ENCODE results near the gene EMILIN3.

EMILIN3 gene

GRCh38 chr20:41349943-41350342 is 16.7 kb downstream of the EMILIN3 start:
- H3K4me1 ChIP-seq (ENCODE audit: control insufficient read depth, insufficient read depth, low read length) = no peaks in the 10 kb centered on the region
- TF ChIP-seq SCRT1 (tag by site-specific recombination; IDR thresholded peaks at IDR 0.05; ENCODE audit: borderline replicate concordance) = no peak
- TF ChIP-seq ZNF530 (tag by site-specific recombination; IDR thresholded peaks at IDR 0.05; ENCODE audit: low read depth) = no peak
- no peak for TF ChIP-seq ZNF670 (tag by site-specific recombination; IDR thresholded peaks at IDR 0.05; ENCODE audit: low read depth)
- TF ChIP-seq ZNF621 (tag by site-specific recombination; IDR thresholded peaks at IDR 0.05) = no peak
- no peak for TF ChIP-seq ZNF843 (tag by site-specific recombination; IDR thresholded peaks at IDR 0.05)
- no peak for TF ChIP-seq ZNF692 (tag by site-specific recombination; IDR thresholded peaks at IDR 0.05)
- no peak for TF ChIP-seq ZNF558 (tag by site-specific recombination; IDR thresholded peaks at IDR 0.05)
- no peak for TF ChIP-seq ZNF114 (tag by site-specific recombination; IDR thresholded peaks at IDR 0.05)
- no peak for TF ChIP-seq ZNF274 (IDR thresholded peaks at IDR 0.05; ENCODE audit: low read length)
- TF ChIP-seq ZNF274 (tag by site-specific recombination; IDR thresholded peaks at IDR 0.05; ENCODE audit: borderline replicate concordance) = no peak
- H3K9me3 ChIP-seq (ENCODE audit: control insufficient read depth, insufficient read depth, low read depth, low read length) = no peaks in the 10 kb centered on the region
- ChIA-PET POLR2A (no interaction called here), CTCF (interaction anchor here (0.6 to 1.8 kb wide), 3 partner anchors 10 to 35 kb away, joined by 3 to 8 read pairs (median 5); partner anchors contain the start of gene LPIN3)
- H3K4me3 ChIP-seq (ENCODE audit: low read depth, low read length) = no peak overlapping the region
- H3K36me3 ChIP-seq (ENCODE audit: control insufficient read depth in 2 of 2, insufficient read depth in 1 of 2, low read length in 2 of 2) = peaks cover 0 to 80% of the 10 kb centered on the region in 2 experiments; a peak in 2 of 3 replicates
- H3K27ac ChIP-seq (ENCODE audit: extremely low read depth, low read depth, low read length) = no peak overlapping the region

GRCh38 chr20:41349266-41349665 is 17.4 kb downstream of the EMILIN3 start:
- ChIA-PET POLR2A (no interaction called here), CTCF (interaction anchor here (0.6 kb wide), 1 partner anchor 15 kb away, joined by 3 read pairs; no protein-coding TSS in a partner anchor)
- Histone ChIP-seq H3K27ac (ENCODE audit: extremely low read depth, low read depth, low read length) (no peak overlapping the region), H3K9me3 (ENCODE audit: control insufficient read depth, insufficient read depth, low read depth, low read length) (no peaks in the 10 kb centered on the region), H3K36me3 (ENCODE audit: control insufficient read depth in 2 of 2, insufficient read depth in 1 of 2, low read length in 2 of 2) (peaks cover 0 to 74% of the 10 kb centered on the region in 2 experiments; a peak in 1 of 3 replicates), H3K4me3 (ENCODE audit: low read depth, low read length) (no peak overlapping the region), H3K4me1 (ENCODE audit: control insufficient read depth, insufficient read depth, low read length) (no peaks in the 10 kb centered on the region)
- 0 out of 2 replicates have a peak, but pooled peaks have one; percentile 40 for TF ChIP-seq ZNF366 (tag by site-specific recombination; conservative IDR thresholded peaks at IDR 0.05)
- TF ChIP-seq ZNF488 (tag by site-specific recombination; IDR thresholded peaks at IDR 0.05) = no peak

GRCh38 chr20:41348430-41349172 is 18.0 kb downstream of the EMILIN3 start:
- Histone ChIP-seq H3K36me3 (ENCODE audit: control insufficient read depth in 2 of 2, insufficient read depth in 1 of 2, low read length in 2 of 2) (peaks cover 0 to 72% of the 10 kb centered on the region in 2 experiments; a peak in 1 of 3 replicates), H3K4me1 (ENCODE audit: control insufficient read depth, insufficient read depth, low read length) (no peaks in the 10 kb centered on the region), H3K4me3 (ENCODE audit: low read depth, low read length) (no peak overlapping the region), H3K9me3 (ENCODE audit: control insufficient read depth, insufficient read depth, low read depth, low read length) (no peaks in the 10 kb centered on the region), H3K27ac (ENCODE audit: extremely low read depth, low read depth, low read length) (no peak overlapping the region)
- TF ChIP-seq GLIS1 (tag by site-specific recombination; IDR thresholded peaks at IDR 0.05) = no peak
- TF ChIP-seq ZNF223 (tag by site-specific recombination; IDR thresholded peaks at IDR 0.05) = no peak
- no peak for TF ChIP-seq ZBTB21 (tag by site-specific recombination; IDR thresholded peaks at IDR 0.05)
- no peak for TF ChIP-seq ZNF785 (tag by site-specific recombination; IDR thresholded peaks at IDR 0.05)
- no peak for TF ChIP-seq ZNF404 (tag by site-specific recombination; IDR thresholded peaks at IDR 0.05)
- TF ChIP-seq ZNF311 (tag by site-specific recombination; IDR thresholded peaks at IDR 0.05; ENCODE audit: borderline replicate concordance) = no peak
- TF ChIP-seq ZNF202 (tag by site-specific recombination; IDR thresholded peaks at IDR 0.05; ENCODE audit: borderline replicate concordance) = no peak
- no peak for TF ChIP-seq ZNF747 (tag by site-specific recombination; IDR thresholded peaks at IDR 0.05)
- TF ChIP-seq ZNF416 (tag by site-specific recombination; IDR thresholded peaks at IDR 0.05) = no peak
- TF ChIP-seq ZBTB6 (tag by site-specific recombination; IDR thresholded peaks at IDR 0.05) = no peak
- ChIA-PET POLR2A (no interaction called here), CTCF (interaction anchor here (0.6 kb wide), 2 partner anchors 9 to 14 kb away, joined by 3 to 5 read pairs; no protein-coding TSS in a partner anchor)
